IMR-90 (cell line): ENCODE results near the gene REXO1. TPM values are rescaled to one million over a fixed set of nuclear protein-coding genes. Genes with fewer than 3 reads are reported as not detected.
A peak's percentile ranks its signal among the peaks of the same experiment; 100 is the strongest.

Experiments used
- ATAC-seq: fragments of 200-7000 bp; cut with Tn5 transposase; 2 replicates; pipeline ENCODE4 v1.9.1; 2020; ENCODE audit warnings: low read depth, mild to moderate bottlenecking, moderate library complexity
- BruUV-seq: library from RNA; stranded (reverse); fragments of 400-500 nt; replicated peaks from 2 replicates; lab custom pipeline; 2021; lab: Mats Ljungman, UMichigan
- CTCF ChIA-PET: fragments of 300-600 bp; formaldehyde crosslinking; extraction: SDS; loops from one replicate; lab custom pipeline; 2021; ENCODE audit warnings: antibody characterized with exemption; lab: Yijun Ruan, JAX
- POLR2A ChIA-PET: fragments of 300-600 bp; sonication (Branson Sonifier 250); formaldehyde crosslinking; loops from one replicate; lab custom pipeline; 2022; ENCODE audit warnings: antibody characterized with exemption; ENCODE audit not compliant: unreplicated experiment; lab: Charles Lee
- DNase-seq: peaks from one replicate; pipeline ENCODE4 v3.0.0; 2013
- H2AFZ ChIP-seq: replicated peaks from 2 replicates; pipeline ENCODE3; 2013; ENCODE audit warnings: low read length, mild to moderate bottlenecking; ENCODE audit not compliant: poor library complexity
- H2AK5ac ChIP-seq: 2 replicates; pipeline ENCODE4 v1.6.1; 2013; ENCODE audit warnings: low read depth, low read length, inconsistent platforms
- H2AK9ac ChIP-seq: replicated peaks from 2 replicates; pipeline ENCODE3; 2013; ENCODE audit warnings: mild to moderate bottlenecking, low read depth, low read length, moderate library complexity; ENCODE audit not compliant: poor library complexity
- H2BK120ac ChIP-seq: 2 replicates; pipeline ENCODE4 v1.6.1; 2013; ENCODE audit warnings: low read depth, low read length, inconsistent platforms
- H2BK15ac ChIP-seq: 3 replicates; pipeline ENCODE4 v1.6.1; 2013; ENCODE audit warnings: low read depth, low read length, inconsistent platforms
- H2BK20ac ChIP-seq: 2 replicates; pipeline ENCODE4 v1.6.1; 2013; ENCODE audit warnings: low read depth, mild to moderate bottlenecking, inconsistent platforms, low read length, moderate library complexity
- H2BK5ac ChIP-seq: 2 replicates; pipeline ENCODE4 v1.6.1; 2013; ENCODE audit warnings: mild to moderate bottlenecking, low read depth, low read length, inconsistent platforms; ENCODE audit not compliant: poor library complexity, severe bottlenecking
- H3K14ac ChIP-seq: replicated peaks from 2 replicates; pipeline ENCODE4 v1.6.1; 2013; ENCODE audit warnings: low read depth, low read length, inconsistent platforms
- H3K18ac ChIP-seq: 2 replicates; pipeline ENCODE4 v1.6.1; 2013; ENCODE audit warnings: low read depth, low read length, control low read depth
- H3K23ac ChIP-seq: 2 replicates; pipeline ENCODE4 v1.6.1; 2013; ENCODE audit warnings: low read depth, low read length, inconsistent platforms
- H3K27ac ChIP-seq: 2 replicates; pipeline ENCODE4 v1.5.1; 2013; ENCODE audit warnings: mild to moderate bottlenecking, control low read depth, low read length; ENCODE audit not compliant: insufficient read depth
- H3K27me3 ChIP-seq: 2 replicates; pipeline ENCODE4 v1.6.1; 2013; ENCODE audit warnings: low read length; ENCODE audit not compliant: control insufficient read depth, insufficient read depth
- H3K36me3 ChIP-seq: 2 replicates; pipeline ENCODE4 v1.6.1; 2013; ENCODE audit warnings: low read length, mixed read lengths; ENCODE audit not compliant: control insufficient read depth, insufficient read depth
- H3K4ac ChIP-seq: 2 replicates; pipeline ENCODE4 v1.6.1; 2013; ENCODE audit warnings: low read depth, low read length, inconsistent platforms
- H3K4me1 ChIP-seq: 2 replicates; pipeline ENCODE4 v1.6.1; 2013; ENCODE audit warnings: low read length, mixed read lengths; ENCODE audit not compliant: control insufficient read depth, insufficient read depth
- H3K4me2 ChIP-seq: 2 replicates; pipeline ENCODE4 v1.6.1; 2013; ENCODE audit warnings: low read depth, mild to moderate bottlenecking, control low read depth, low read length, moderate library complexity
- H3K4me3 ChIP-seq: 2 replicates; pipeline ENCODE4 v1.5.1; 2013; ENCODE audit warnings: low read depth, mild to moderate bottlenecking, control low read depth, low read length, moderate library complexity; ENCODE audit not compliant: insufficient read depth
- H3K56ac ChIP-seq: 2 replicates; pipeline ENCODE4 v1.6.1; 2013; ENCODE audit warnings: low read length, inconsistent platforms; ENCODE audit not compliant: insufficient read depth; ENCODE audit errors: extremely low read depth
- H3K79me1 ChIP-seq, 2 experiments: 2 replicates each; pipeline ENCODE4 v1.6.1; 2013; ENCODE audit warnings: low read length in 2 of 2, inconsistent platforms in 1 of 2, low read depth in 1 of 2
- H3K9ac ChIP-seq: 2 replicates; pipeline ENCODE4 v1.6.1; 2013; ENCODE audit warnings: low read depth, low read length, control low read depth
- H3K9me1 ChIP-seq: 2 replicates; pipeline ENCODE4 v1.6.1; 2013; ENCODE audit warnings: low read length, inconsistent platforms; ENCODE audit not compliant: insufficient read depth
- H3K9me3 ChIP-seq: 2 replicates; pipeline ENCODE4 v1.6.1; 2013; ENCODE audit warnings: low read length; ENCODE audit not compliant: control insufficient read depth, insufficient read depth
- H4K20me1 ChIP-seq: 2 replicates; pipeline ENCODE4 v1.6.1; 2013; ENCODE audit warnings: low read length, inconsistent platforms; ENCODE audit not compliant: insufficient read depth
- H4K5ac ChIP-seq: 2 replicates; pipeline ENCODE4 v1.6.1; 2013; ENCODE audit warnings: mild to moderate bottlenecking, low read depth, low read length, control low read depth
- H4K8ac ChIP-seq, 2 experiments: 2 replicates each; pipeline ENCODE4 v1.6.1; 2013; ENCODE audit warnings: low read depth in 2 of 2, low read length in 2 of 2, control low read depth in 1 of 2, inconsistent platforms in 1 of 2
- H4K91ac ChIP-seq: 2 replicates; pipeline ENCODE4 v1.6.1; 2013; ENCODE audit warnings: low read depth, low read length, inconsistent platforms; ENCODE audit not compliant: insufficient read depth
- BHLHE40 ChIP-seq: fragments of 150-350 bp; IDR thresholded peaks from 2 replicates; pipeline ENCODE4 v1.6.1; 2016; ENCODE audit warnings: mild to moderate bottlenecking, low read depth, low read length
- CHD1 ChIP-seq: IDR thresholded peaks from 2 replicates; pipeline ENCODE4 v1.6.1; 2012; ENCODE audit warnings: low read depth, low read length, improper control_type of control experiment
- FOS ChIP-seq: fragments of 150-350 bp; IDR thresholded peaks from 2 replicates; pipeline ENCODE4 v1.6.1; 2016; ENCODE audit warnings: low read depth, low read length
- MAZ ChIP-seq: IDR thresholded peaks from 2 replicates; pipeline ENCODE4 v1.6.1; 2012; ENCODE audit warnings: low read depth, mild to moderate bottlenecking, low read length, improper control_type of control experiment, moderate library complexity, borderline replicate concordance
- MXI1 ChIP-seq: IDR thresholded peaks from 2 replicates; pipeline ENCODE4 v1.6.1; 2012; ENCODE audit warnings: low read depth, mild to moderate bottlenecking, low read length, moderate library complexity, borderline replicate concordance
- RAD21 ChIP-seq: IDR thresholded peaks from 2 replicates; pipeline ENCODE4 v1.6.1; 2012; ENCODE audit warnings: low read length, improper control_type of control experiment
- RCOR1 ChIP-seq: IDR thresholded peaks from 2 replicates; pipeline ENCODE4 v1.6.1; 2012; ENCODE audit warnings: mild to moderate bottlenecking, low read length, improper control_type of control experiment; ENCODE audit not compliant: insufficient replicate concordance
- RFX5 ChIP-seq: IDR thresholded peaks from 2 replicates; pipeline ENCODE4 v1.8.0; 2012; ENCODE audit warnings: low read depth, mild to moderate bottlenecking, low read length, moderate library complexity
- SMC3 ChIP-seq: fragments of 150-350 bp; IDR thresholded peaks from 2 replicates; pipeline ENCODE4 v1.6.1; 2016; ENCODE audit warnings: low read depth, mild to moderate bottlenecking, antibody characterized with exemption, low read length, moderate library complexity
- WGBS, 2 experiments: methylation state at CpG; one replicate each; pipeline versions ENCODE4 v1.1.5 to v1.1.7; 2013; ENCODE audit warnings: missing lambda C conversion rate in 2 of 2; ENCODE audit not compliant: insufficient read length in 1 of 2; ENCODE audit errors: extremely low coverage in 2 of 2; 5-methylcytosine and 5-hydroxymethylcytosine counted together
- dilution Hi-C: fragments of 300-500 bp; cut with HindIII; formaldehyde crosslinking; loops from one replicate; pipeline ENCODE4 v1.14.3; 2018; ENCODE audit warnings: low sequenced_read_pairs; ENCODE audit not compliant: unreplicated experiment
- in situ Hi-C: fragments of 300-500 bp; cut with MboI; formaldehyde crosslinking; loops from 3 replicates; pipeline ENCODE4 v1.14.3; 2019; ENCODE audit warnings: low sequenced_read_pairs, inconsistent platforms, mixed read lengths
- intact Hi-C: fragments of 100-400 bp; cut with micrococcal nuclease; formaldehyde crosslinking; loops from 2 replicates; pipeline ENCODE4 v1.10.0; 2022
- polyA plus RNA-seq, 3 experiments: library from polyadenylated mRNA; depleted of rRNA; stranded (reverse); fragments of >200 nt; gene quantifications; 2 replicates each; pipeline ENCODE4 v1.2.3, GENCODE V29; 2012; ENCODE audit warnings: low replicate concordance in 1 of 3
- total RNA-seq: library from RNA; depleted of rRNA; stranded (reverse); fragments of >200 nt; gene quantifications from 2 replicates; pipeline ENCODE4 v1.2.3, GENCODE V29; 2012
- TF ChIP-seq, protein P1 (sequence below): fragments of 150-350 bp; IDR thresholded peaks from 2 replicates; pipeline ENCODE4 v1.6.1; 2016; ENCODE audit warnings: low read depth, mild to moderate bottlenecking, low read length, moderate library complexity, borderline replicate concordance
- TF ChIP-seq, protein P2 (sequence below): conservative IDR thresholded peaks from 2 replicates; pipeline ENCODE4 v1.5.1; 2012; ENCODE audit warnings: mild to moderate bottlenecking, low read depth, low read length, improper control_type of control experiment

The REXO1 gene
- total and polyA plus RNA-seq, 2 of the 4 experiments (the other 2 are of a cell fraction): 1.4 to 63.7 TPM

- in situ Hi-C loops (no loop called here), dilution Hi-C loops (no loop called here), intact Hi-C loops (no loop called here)
- H3K23ac ChIP-seq: peak overlapping the region; percentile 46; the same call in 1 of the 2 replicates
- TF ChIP-seq, protein P1, sequence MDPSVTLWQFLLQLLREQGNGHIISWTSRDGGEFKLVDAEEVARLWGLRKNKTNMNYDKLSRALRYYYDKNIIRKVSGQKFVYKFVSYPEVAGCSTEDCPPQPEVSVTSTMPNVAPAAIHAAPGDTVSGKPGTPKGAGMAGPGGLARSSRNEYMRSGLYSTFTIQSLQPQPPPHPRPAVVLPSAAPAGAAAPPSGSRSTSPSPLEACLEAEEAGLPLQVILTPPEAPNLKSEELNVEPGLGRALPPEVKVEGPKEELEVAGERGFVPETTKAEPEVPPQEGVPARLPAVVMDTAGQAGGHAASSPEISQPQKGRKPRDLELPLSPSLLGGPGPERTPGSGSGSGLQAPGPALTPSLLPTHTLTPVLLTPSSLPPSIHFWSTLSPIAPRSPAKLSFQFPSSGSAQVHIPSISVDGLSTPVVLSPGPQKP: no peak
- TF ChIP-seq CHD1: peak; percentile 30; the same call in 1 of the 2 replicates
- TF ChIP-seq RAD21: no peak
- TF ChIP-seq MAZ: peak; percentile 57; the same call in 1 of the 2 replicates
- no peak for TF ChIP-seq RFX5
- no peak for TF ChIP-seq FOS
- TF ChIP-seq, protein P2, sequence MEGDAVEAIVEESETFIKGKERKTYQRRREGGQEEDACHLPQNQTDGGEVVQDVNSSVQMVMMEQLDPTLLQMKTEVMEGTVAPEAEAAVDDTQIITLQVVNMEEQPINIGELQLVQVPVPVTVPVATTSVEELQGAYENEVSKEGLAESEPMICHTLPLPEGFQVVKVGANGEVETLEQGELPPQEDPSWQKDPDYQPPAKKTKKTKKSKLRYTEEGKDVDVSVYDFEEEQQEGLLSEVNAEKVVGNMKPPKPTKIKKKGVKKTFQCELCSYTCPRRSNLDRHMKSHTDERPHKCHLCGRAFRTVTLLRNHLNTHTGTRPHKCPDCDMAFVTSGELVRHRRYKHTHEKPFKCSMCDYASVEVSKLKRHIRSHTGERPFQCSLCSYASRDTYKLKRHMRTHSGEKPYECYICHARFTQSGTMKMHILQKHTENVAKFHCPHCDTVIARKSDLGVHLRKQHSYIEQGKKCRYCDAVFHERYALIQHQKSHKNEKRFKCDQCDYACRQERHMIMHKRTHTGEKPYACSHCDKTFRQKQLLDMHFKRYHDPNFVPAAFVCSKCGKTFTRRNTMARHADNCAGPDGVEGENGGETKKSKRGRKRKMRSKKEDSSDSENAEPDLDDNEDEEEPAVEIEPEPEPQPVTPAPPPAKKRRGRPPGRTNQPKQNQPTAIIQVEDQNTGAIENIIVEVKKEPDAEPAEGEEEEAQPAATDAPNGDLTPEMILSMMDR: no peak
- TF ChIP-seq RCOR1: no peak
- peak; percentile 91 for TF ChIP-seq MXI1
- TF ChIP-seq SMC3: no peak
- TF ChIP-seq BHLHE40: peak; percentile 78
- H2BK5ac ChIP-seq: peak overlapping the region; percentile 90
- H2BK15ac ChIP-seq: no peak overlapping the region
- peaks cover 4 to 55% of the 10 kb centered on the region in 2 experiments; a peak in 3 of 4 replicates for H3K79me1 ChIP-seq
- peak overlapping the region; percentile 64 for H4K5ac ChIP-seq
- H3K4me2 ChIP-seq: peak overlapping the region; percentile 77
- peak overlapping the region; percentile 88 for H3K9ac ChIP-seq
- no peak overlapping the region for H2BK120ac ChIP-seq
- no peak for DNase-seq
- peak overlapping the region; percentile 66 for H4K91ac ChIP-seq
- ChIA-PET CTCF (no interaction called here), POLR2A (no interaction called here)
- peak overlapping the region; percentile 88 for H2AFZ ChIP-seq
- peaks cover 28% of the 10 kb centered on the region for H3K4me1 ChIP-seq
- BruUV-seq: no TSS peak
- no peaks in the 10 kb centered on the region for H3K27me3 ChIP-seq
- peak overlapping the region; percentile 91 for H3K27ac ChIP-seq
- peak overlapping the region; percentile 98 for H3K4me3 ChIP-seq
- peak overlapping the region; percentile 53; a peak in 2 of 4 replicates for H4K8ac ChIP-seq
- H4K20me1 ChIP-seq: peaks cover 53% of the 10 kb centered on the region
- peak overlapping the region; percentile 31; the same call in 1 of the 2 replicates for H3K18ac ChIP-seq
- H3K4ac ChIP-seq: peak overlapping the region; percentile 72
- H2BK20ac ChIP-seq: no peak overlapping the region
- peak overlapping the region; percentile 88; the same call in 1 of the 2 replicates for H2AK5ac ChIP-seq
- H3K9me1 ChIP-seq: no peaks in the 10 kb centered on the region; the same call in 1 of the 2 replicates
- H3K14ac ChIP-seq: peak overlapping the region; percentile 24; the same call in 1 of the 2 replicates
- peak overlapping the region; percentile 94 for H2AK9ac ChIP-seq
- peak overlapping the region; percentile 28 for H3K56ac ChIP-seq
- no peaks in the 10 kb centered on the region for H3K36me3 ChIP-seq
- whole genome bisulfite sequencing, 2 experiments: 1% methylated on average over 22 of the region's 109 CpGs; no CpG with 5 or more reads in 1 of the 2 experiments
- no peak for ATAC-seq
- H3K9me3 ChIP-seq: no peaks in the 10 kb centered on the region
Observed at GRCh38 chr19:1862424-1863327, 14.4 kb upstream of the REXO1 start.
